Activated CD4-positive, alpha-beta T cell treated with anti-CD3 and anti-CD28 coated beads, Interleukin-2, amount 50 U/mL, for 48 hours (primary cell): ENCODE results near the gene CSPG4.
"Not testable (repeated sequence)": the region's sequence is repeated elsewhere in the genome, so short reads cannot be mapped to it uniquely, and the experiment has no call there.

Source experiments
- DNase-seq, 2 experiments: peaks; one replicate each; pipeline ENCODE4 v3.0.0-alpha.2; 2020

CSPG4 gene

GRCh38 chr15:75712668-75713337, at the start of gene CSPG4:
CSPG4 (minus strand) TSS chr15:75712848; CDS start chr15:75712755, 93 bp downstream.
- no peak for DNase-seq

DNA sequence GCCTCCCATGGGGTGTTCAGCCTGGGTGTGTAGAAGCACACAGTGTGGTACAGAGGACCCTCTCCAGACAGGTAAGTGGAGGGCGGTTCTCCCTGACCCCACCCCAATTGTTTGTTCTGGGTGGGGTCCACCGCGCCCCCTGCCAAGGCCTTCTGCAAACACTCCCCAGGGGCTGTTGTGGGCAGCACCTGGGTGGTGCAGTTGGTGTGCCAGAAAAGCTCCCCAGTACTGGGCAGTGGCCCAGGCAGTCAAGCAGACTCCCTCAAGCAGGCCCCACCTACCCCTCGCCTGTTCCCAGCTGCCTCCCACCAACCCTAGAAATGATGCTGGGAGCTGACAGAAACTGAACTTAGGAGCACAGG, 49.7 kb upstream of the CSPG4 start:
- DNase-seq = not testable (repeated sequence)

DNA sequence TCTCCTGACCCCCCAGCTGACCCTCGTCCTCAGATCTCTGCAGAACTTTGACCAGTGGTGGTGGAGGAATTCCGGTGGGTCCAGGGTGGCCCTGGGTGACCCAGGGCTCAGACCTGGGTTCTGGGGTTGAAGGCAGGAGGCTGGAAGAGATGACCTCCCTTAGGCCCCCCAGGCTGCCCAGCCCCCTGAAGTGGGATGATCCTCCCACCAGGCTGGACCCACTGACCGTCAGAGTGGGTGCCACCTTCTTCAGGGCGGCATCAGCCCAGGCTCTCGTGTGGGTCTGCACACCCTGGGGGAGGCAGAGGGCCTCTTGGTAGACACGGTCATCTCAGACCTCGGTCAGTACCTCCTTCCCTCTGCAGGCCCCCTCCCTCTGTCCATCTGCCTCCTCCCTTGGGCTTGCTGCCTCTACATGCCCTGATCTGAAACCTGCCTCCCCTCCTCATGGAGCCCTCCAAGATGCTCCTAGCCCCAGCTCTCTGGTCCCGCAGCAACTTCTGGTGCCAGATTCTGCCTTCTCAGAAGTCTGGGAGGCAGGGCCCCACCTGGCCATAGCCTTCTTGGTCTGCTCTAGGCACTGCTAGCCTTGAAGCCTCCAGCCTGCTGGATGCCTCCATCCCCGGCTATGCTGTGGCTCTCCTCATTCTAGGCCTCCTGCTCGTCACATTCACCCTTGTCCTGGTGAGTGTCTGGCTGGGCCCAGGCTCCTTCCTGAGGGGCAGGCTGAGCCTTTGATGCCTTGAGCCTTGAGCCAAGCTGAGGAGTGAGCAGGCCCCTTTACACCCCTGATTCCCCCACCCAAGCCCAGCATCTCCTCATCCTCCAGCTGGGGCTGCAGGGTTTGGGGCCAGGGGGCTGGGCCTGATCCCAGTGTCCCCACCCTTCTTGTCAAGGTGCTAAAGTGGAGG, 49.1 kb upstream of the CSPG4 start:
- no peak for DNase-seq

DNA sequence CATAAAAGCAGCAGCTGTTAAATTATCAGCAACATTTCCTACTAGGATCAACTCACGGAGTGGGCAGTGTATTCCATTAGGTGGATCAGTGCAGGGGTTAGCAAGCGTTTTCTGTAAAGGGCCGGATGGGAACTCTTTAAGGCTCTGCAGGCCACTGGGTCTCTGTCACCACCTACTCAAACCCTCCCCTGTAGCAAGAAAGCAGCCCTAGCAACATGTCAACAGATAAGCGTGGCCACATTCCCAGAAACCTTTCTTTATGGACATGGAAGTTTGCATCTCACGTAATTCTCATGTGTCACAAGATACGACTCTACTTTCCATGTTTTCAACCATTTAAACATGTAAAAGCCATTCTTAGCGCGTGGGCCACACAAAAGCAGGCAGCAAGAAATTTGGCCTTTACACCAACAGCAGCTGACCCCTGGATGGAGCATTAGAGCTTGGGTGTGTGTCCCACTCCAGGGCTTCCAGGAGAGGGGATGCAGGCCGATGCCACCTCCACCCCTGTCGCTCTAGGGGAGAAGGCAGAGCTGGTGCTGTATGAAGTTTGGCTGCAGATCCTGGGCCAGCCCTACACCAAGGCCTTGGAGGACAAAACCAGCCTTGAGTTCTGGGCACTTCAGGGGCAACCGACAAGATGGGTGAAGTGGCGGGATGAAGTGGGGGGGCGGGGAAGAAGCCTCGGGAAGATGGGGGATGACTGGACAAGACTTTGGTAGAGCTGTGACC, 48.2 kb upstream of the CSPG4 start:
- DNase-seq = no peak

DNA sequence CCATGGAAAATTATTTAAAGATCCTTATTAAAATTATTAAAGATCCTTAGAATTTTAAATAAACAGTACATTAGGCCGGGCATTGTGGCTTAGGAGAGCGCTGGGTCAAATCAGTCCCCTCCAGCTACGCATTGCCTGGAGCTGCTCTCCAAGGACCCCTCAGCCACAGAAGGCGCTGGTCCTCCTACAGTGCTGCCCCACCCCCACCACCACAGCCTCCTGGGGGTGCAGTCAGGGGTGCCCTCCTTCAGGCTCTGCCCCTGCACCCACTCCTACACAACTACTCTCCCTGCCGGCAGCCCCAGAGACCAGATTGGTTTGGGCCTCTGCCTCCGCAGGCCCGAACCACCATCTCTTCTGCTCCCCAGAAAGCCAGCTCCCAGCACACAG, 47.5 kb upstream of the CSPG4 start:
- not testable (repeated sequence) for DNase-seq

- no peak for DNase-seq
Measured at GRCh38 chr15:75759416-75760130, 46.9 kb upstream of the CSPG4 start.

DNA sequence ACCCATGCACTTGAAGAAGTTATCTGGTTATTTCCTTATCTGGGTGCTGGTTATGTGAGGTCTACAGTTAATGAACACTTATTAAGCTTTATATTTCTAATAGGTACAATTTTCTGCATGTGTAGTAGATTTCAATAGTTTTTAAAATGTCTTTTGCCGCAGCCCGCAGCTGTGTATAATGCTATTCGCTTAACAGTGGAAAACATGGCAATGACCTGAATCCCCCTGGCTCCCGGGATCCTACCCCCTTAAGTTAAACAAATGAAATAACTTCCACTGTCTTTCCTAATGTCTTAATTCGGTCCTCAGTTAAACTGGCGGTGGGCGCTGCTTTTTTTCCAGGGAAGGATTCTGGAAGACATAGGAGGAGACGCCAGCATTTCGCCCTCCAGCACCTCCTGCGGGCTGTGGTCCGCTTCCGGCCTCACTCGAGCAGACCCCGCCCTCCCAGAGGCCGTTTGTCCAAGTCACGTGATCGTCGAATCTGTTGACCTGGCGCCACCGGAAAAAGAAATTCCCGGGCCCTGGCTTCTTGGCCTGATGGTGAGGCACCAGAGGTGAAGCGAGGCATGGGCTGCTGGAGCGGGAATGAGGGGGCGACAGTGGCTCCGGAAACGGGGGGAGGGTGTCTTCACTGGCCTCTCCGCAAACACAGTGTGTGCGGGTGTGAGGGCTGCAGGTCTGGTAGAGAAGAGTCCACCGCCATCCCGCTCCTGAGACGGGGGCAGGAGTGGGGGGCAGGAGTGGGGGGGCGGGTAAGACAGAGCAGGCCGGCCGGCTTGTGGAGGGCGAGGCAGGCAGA, 45.6 kb upstream of the CSPG4 start:
- peak; percentile 75 to 81 for DNase-seq

GRCh38 chr15:75754871-75755270, 42.2 kb upstream of the CSPG4 start:
- not testable (repeated sequence) for DNase-seq

DNA sequence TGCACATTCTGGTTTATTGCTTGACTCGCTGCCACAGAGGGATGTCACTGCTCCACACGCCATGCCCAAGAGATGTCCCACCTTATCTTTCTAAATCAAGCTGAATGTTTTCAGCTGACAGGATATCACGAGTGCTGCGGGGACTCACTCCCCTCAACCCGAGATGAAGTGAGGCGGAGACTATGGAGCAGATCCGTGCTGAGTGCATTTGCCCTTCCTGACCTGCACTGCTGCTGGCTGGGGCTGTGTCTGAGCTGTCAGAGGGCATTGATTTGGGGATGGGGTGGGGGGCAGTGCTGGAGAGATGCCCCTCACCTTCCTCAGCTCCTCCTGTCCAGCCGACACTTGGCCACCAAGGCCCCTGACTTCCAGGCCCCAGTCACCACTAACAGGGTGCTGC, 40.5 kb upstream of the CSPG4 start:
- DNase-seq = no peak

- no peak for DNase-seq
Measured at GRCh38 chr15:75751891-75752290, 39.2 kb upstream of the CSPG4 start.

DNA sequence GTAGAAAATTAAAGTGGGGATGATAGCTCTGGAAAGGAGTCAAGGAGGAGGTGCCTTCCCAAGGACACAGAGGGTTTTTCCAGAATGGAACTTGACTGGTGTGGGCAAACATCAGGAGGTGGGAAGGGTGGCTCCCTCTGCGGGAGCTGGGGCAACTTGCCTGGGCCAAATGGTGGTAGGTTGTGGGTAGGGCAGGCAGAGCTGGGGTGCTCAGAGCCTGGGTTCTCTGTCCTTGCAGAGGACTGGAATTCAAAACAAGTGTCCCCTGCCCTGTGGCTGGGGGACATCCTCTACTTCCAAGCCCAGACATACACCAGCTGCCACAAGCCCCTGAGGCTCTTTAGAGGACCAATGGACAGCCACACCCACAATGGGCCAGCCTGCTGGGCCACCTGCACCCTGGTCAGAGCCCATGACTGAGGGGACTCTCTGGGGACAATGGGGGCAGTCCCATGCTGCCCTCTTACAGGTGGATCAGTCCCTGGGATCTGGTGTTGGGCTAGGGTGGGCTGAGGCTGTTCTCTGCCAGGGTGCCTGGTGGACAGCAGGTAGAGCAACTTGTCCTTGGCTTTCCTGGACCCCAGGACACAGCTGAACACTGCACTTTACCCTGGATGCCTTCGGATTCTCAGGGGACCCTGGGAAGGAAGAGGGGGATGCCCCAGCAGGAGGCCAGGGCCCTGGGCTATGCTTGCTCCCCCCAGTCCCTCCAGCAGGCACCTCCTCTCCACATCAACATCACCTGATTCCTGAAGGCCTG, 38.6 kb upstream of the CSPG4 start:
- no peak for DNase-seq

- no peak for DNase-seq
Measured at GRCh38 chr15:75750261-75751050, 37.8 kb upstream of the CSPG4 start.

DNA sequence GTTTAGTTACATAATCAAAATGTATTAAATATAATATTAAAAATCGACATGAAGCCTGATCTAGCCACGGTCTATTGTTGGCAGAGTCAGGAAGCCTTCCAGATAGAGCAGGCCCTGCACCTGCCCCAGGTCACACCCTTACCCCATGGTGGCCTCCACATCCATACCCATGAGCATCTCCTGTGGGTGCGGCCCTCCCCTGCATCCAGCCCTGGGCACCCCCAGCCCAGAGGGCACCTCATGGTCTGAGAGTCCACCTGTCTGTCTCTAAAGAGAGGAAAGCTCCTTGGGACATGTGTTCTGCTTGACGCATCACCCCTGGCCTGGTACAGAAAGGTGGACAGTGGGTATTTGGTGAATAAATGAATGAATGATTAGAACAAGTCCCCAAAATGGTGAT, 37.2 kb upstream of the CSPG4 start:
- no peak for DNase-seq

GRCh38 chr15:75748882-75749281, 36.2 kb upstream of the CSPG4 start:
- peak; percentile 39 to 58 for DNase-seq

GRCh38 chr15:75747121-75747520, 34.5 kb upstream of the CSPG4 start:
- not testable (repeated sequence) for DNase-seq

DNA sequence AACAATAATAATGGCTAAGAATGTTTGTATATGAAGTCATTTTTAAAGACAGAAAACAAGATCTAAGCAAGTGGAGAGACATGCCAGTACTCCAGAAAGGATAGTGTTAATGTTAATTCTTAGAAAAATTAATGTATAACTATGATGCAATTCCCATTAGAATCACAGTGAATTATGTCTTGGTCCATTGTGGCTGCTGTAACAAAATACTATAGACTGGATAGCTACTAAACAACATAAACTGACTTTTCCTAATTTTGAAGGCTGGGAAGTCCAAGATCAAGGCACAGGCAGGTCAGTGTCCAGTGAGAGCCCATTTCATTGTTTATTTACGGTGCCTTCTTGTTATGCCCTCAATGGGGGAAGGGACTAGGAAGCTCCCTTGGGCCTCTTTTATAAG, 32.7 kb upstream of the CSPG4 start:
- DNase-seq = no peak

GRCh38 chr15:75742346-75742745, 29.7 kb upstream of the CSPG4 start:
- DNase-seq = not testable (repeated sequence)

DNA sequence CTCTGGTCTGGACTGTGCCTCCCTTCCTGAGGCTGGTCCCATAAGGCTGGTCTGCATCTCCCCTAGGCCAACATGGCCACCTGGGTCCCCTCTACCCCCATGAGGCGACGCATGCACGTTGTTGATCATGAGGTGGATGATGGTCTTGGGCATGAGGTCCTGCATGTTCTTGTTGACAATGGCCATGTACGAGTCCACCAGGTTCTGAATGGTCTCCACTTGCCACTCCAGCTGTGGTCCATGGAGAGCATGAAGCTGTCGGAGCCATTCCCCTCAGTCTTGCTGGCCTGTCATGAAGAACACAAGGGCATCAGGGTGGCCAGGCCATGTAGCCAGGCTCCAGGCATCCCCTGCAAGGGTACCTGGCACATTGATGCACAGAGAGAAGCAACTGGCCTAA, 27.1 kb upstream of the CSPG4 start:
- DNase-seq = no peak

DNA sequence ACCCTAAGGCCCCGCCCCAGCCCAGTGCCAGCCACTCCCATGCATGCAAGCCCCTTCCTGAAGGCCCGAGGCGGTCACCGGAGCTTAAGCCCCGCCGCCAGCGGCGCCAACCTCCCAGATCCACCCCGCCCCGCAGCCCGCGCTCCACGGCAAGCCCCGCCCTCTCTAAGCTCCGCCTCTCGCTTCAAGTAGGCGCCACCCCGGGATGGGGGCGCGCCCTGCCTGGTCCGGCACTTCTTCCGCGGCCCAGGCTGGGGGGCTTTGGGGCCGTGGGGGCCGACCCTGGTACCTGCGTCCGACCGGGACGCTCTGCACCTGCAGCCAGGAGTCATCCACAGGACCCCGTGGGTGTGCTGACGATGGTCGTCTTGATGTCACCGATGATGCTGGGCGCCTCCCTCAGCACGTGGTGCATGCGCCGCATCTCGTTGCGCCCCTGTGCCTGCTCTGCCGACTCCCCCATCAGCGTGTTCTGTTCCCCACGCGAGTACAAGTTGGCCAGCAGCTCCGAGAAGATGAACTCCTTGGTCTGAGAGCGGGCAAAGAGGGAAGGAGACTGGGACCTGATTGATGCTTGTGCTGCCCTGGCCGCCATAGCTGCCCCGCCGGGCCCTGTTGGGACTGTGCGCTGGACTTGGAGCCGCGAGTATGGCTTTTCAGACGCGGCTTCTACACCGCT, 26.1 kb upstream of the CSPG4 start:
- DNase-seq = peak; percentile 94 to 95
